Activated CD4-positive, alpha-beta memory T cell treated with anti-CD3 and anti-CD28 coated beads, Interleukin-2, amount 10 ng/mL, durations not matched to agents 7 days and 5 days (primary cell): ENCODE results near the gene CRIM1. TPM values are rescaled to one million over a fixed set of nuclear protein-coding genes. Genes with fewer than 3 reads are reported as not detected.

Source experiments
- CTCF ChIA-PET: fragments of 350-600 bp; sonication (Branson Sonifier 250); formaldehyde crosslinking; loops from one replicate; lab custom pipeline; 2021; ENCODE audit warnings: antibody characterized with exemption, inconsistent platforms; lab: Charles Lee
- POLR2A ChIA-PET: fragments of 350-600 bp; sonication (Branson Sonifier 250); formaldehyde crosslinking; loops from one replicate; lab custom pipeline; 2021; ENCODE audit warnings: antibody characterized with exemption; lab: Charles Lee
- DNase-seq: peaks from one replicate; pipeline ENCODE4 v3.0.0-alpha.2; 2020
- H3K27ac Mint-ChIP-seq: one replicate; pipeline ENCODE4 v1.8.0; 2021; ENCODE audit warnings: mild to moderate bottlenecking, mixed read lengths
- H3K27me3 Mint-ChIP-seq: one replicate; pipeline ENCODE4 v1.8.0; 2021; ENCODE audit warnings: mixed read lengths
- H3K36me3 Mint-ChIP-seq: one replicate; pipeline ENCODE4 v1.8.0; 2021; ENCODE audit warnings: low read depth, mixed read lengths
- H3K4me1 Mint-ChIP-seq: one replicate; pipeline ENCODE4 v1.8.0; 2021; ENCODE audit warnings: mixed read lengths
- H3K4me3 Mint-ChIP-seq: one replicate; pipeline ENCODE4 v1.8.0; 2021; ENCODE audit warnings: mild to moderate bottlenecking, mixed read lengths
- H3K9me3 Mint-ChIP-seq: one replicate; pipeline ENCODE4 v1.8.0; 2021; ENCODE audit warnings: mixed read lengths
- total RNA-seq, 2 experiments: library from RNA; stranded (reverse); gene quantifications; one replicate each; pipeline ENCODE4 v1.2.3, GENCODE V29; 2021

Gene CRIM1
- total RNA-seq, 2 experiments from 2014 or later: 5.4 to 6.6 TPM

- no peak overlapping the region for H3K27ac Mint-ChIP-seq
- peaks cover 26% of the 10 kb centered on the region for H3K36me3 Mint-ChIP-seq
- ChIA-PET POLR2A (no interaction called here), CTCF (no interaction called here)
- no peak overlapping the region for H3K4me3 Mint-ChIP-seq
- no peaks in the 10 kb centered on the region for H3K27me3 Mint-ChIP-seq
- H3K9me3 Mint-ChIP-seq: no peaks in the 10 kb centered on the region
- no peak for DNase-seq
- peaks cover 10% of the 10 kb centered on the region for H3K4me1 Mint-ChIP-seq
Measured at GRCh38 chr2:36566887-36567286, 211.3 kb downstream of the CRIM1 start.

- Mint-ChIP-seq H3K36me3 (peaks cover 28% of the 10 kb centered on the region), H3K27ac (no peak overlapping the region), H3K4me3 (no peak overlapping the region), H3K27me3 (no peaks in the 10 kb centered on the region), H3K4me1 (peaks cover 10% of the 10 kb centered on the region), H3K9me3 (no peaks in the 10 kb centered on the region)
- ChIA-PET POLR2A (no interaction called here), CTCF (no interaction called here)
- DNase-seq: no peak
Measured at GRCh38 chr2:36567711-36568408, 212.3 kb downstream of the CRIM1 start.

GRCh38 chr2:36568516-36569246, 213.1 kb downstream of the CRIM1 start:
- Mint-ChIP-seq H3K9me3 (no peaks in the 10 kb centered on the region), H3K27me3 (no peaks in the 10 kb centered on the region), H3K36me3 (peaks cover 29% of the 10 kb centered on the region), H3K4me1 (peaks cover 3% of the 10 kb centered on the region), H3K27ac (no peak overlapping the region), H3K4me3 (no peak overlapping the region)
- POLR2A ChIA-PET: no interaction called here
- DNase-seq: no peak
- CTCF ChIA-PET: no interaction called here

GRCh38 chr2:36569267-36569856, 213.8 kb downstream of the CRIM1 start:
- DNase-seq: no peak
- H3K4me3 Mint-ChIP-seq: no peak overlapping the region
- no peaks in the 10 kb centered on the region for H3K9me3 Mint-ChIP-seq
- peaks cover 25% of the 10 kb centered on the region for H3K36me3 Mint-ChIP-seq
- H3K27ac Mint-ChIP-seq: no peak overlapping the region
- no peaks in the 10 kb centered on the region for H3K27me3 Mint-ChIP-seq
- ChIA-PET CTCF (no interaction called here), POLR2A (no interaction called here)
- H3K4me1 Mint-ChIP-seq: no peaks in the 10 kb centered on the region

- DNase-seq: no peak
- ChIA-PET POLR2A (no interaction called here), CTCF (no interaction called here)
- H3K4me3 Mint-ChIP-seq: no peak overlapping the region
- H3K27ac Mint-ChIP-seq: no peak overlapping the region
- H3K36me3 Mint-ChIP-seq: peaks cover 30% of the 10 kb centered on the region
- H3K27me3 Mint-ChIP-seq: no peaks in the 10 kb centered on the region
- no peaks in the 10 kb centered on the region for H3K4me1 Mint-ChIP-seq
- H3K9me3 Mint-ChIP-seq: no peaks in the 10 kb centered on the region
Measured at GRCh38 chr2:36570416-36570815, 214.8 kb downstream of the CRIM1 start.

GRCh38 chr2:36572054-36572718, 216.6 kb downstream of the CRIM1 start:
- Mint-ChIP-seq H3K27ac (no peak overlapping the region), H3K36me3 (peaks cover 39% of the 10 kb centered on the region)
- POLR2A ChIA-PET: no interaction called here

GRCh38 chr2:36572719-36573059, 217.1 kb downstream of the CRIM1 start:
- Mint-ChIP-seq H3K27ac (no peak overlapping the region), H3K36me3 (peaks cover 41% of the 10 kb centered on the region), H3K27me3 (no peaks in the 10 kb centered on the region), H3K9me3 (no peaks in the 10 kb centered on the region), H3K4me3 (no peak overlapping the region), H3K4me1 (no peaks in the 10 kb centered on the region)
- POLR2A ChIA-PET: no interaction called here
- CTCF ChIA-PET: no interaction called here
- no peak for DNase-seq

More at GRCh38 chr2:36572054-36572718, 216.6 kb downstream of the CRIM1 start:
- Mint-ChIP-seq H3K9me3 (no peaks in the 10 kb centered on the region), H3K4me3 (no peak overlapping the region), H3K4me1 (no peaks in the 10 kb centered on the region), H3K27me3 (no peaks in the 10 kb centered on the region)
- DNase-seq: no peak
- CTCF ChIA-PET: no interaction called here

GRCh38 chr2:36573165-36573564, 217.6 kb downstream of the CRIM1 start:
- Mint-ChIP-seq H3K27me3 (no peaks in the 10 kb centered on the region), H3K9me3 (no peaks in the 10 kb centered on the region), H3K4me1 (peaks cover under 1% of the 10 kb centered on the region), H3K36me3 (peaks cover 43% of the 10 kb centered on the region), H3K27ac (no peak overlapping the region), H3K4me3 (no peak overlapping the region)
- ChIA-PET CTCF (no interaction called here), POLR2A (no interaction called here)
- DNase-seq: no peak

GRCh38 chr2:36574560-36574959, 219.0 kb downstream of the CRIM1 start:
- Mint-ChIP-seq H3K27ac (no peak overlapping the region), H3K36me3 (peaks cover 57% of the 10 kb centered on the region), H3K4me1 (peaks cover 10% of the 10 kb centered on the region), H3K27me3 (no peaks in the 10 kb centered on the region), H3K4me3 (no peak overlapping the region), H3K9me3 (no peaks in the 10 kb centered on the region)
- CTCF ChIA-PET: no interaction called here
- POLR2A ChIA-PET: no interaction called here
- DNase-seq: no peak

- Mint-ChIP-seq H3K4me1 (peaks cover 10% of the 10 kb centered on the region), H3K27me3 (no peaks in the 10 kb centered on the region), H3K36me3 (peaks cover 87% of the 10 kb centered on the region), H3K27ac (no peak overlapping the region), H3K4me3 (no peak overlapping the region), H3K9me3 (no peaks in the 10 kb centered on the region)
- DNase-seq: no peak
- CTCF ChIA-PET: no interaction called here
- POLR2A ChIA-PET: no interaction called here
Measured at GRCh38 chr2:36577884-36578283, 222.3 kb downstream of the CRIM1 start.

GRCh38 chr2:36578343-36579296, 223.0 kb downstream of the CRIM1 start:
- ChIA-PET CTCF (no interaction called here), POLR2A (no interaction called here)
- Mint-ChIP-seq H3K27ac (no peak overlapping the region), H3K9me3 (no peaks in the 10 kb centered on the region), H3K27me3 (no peaks in the 10 kb centered on the region), H3K4me1 (peaks cover 10% of the 10 kb centered on the region), H3K4me3 (no peak overlapping the region), H3K36me3 (peaks cover 89% of the 10 kb centered on the region)
- no peak for DNase-seq

GRCh38 chr2:36579297-36579664, 223.7 kb downstream of the CRIM1 start:
- Mint-ChIP-seq H3K36me3 (peaks cover 92% of the 10 kb centered on the region), H3K4me3 (no peak overlapping the region), H3K4me1 (peaks cover 10% of the 10 kb centered on the region), H3K27ac (no peak overlapping the region), H3K9me3 (no peaks in the 10 kb centered on the region), H3K27me3 (no peaks in the 10 kb centered on the region)
- ChIA-PET CTCF (no interaction called here), POLR2A (no interaction called here)
- DNase-seq: no peak
